H1 (cell line): ENCODE data around the gene URM1. TPM values are rescaled to one million over a fixed set of nuclear protein-coding genes. Genes with fewer than 3 reads are reported as not detected.

ENCODE experiments used
- CTCF ChIA-PET: fragments of 300-600 bp; sonication (Branson Sonifier 250); formaldehyde crosslinking; loops from one replicate; lab custom pipeline; 2021; ENCODE audit not compliant: partially characterized antibody; lab: Charles Lee
- POLR2A ChIA-PET: fragments of 300-600 bp; sonication (Branson Sonifier 250); formaldehyde crosslinking; loops from one replicate; lab custom pipeline; 2021; ENCODE audit warnings: inconsistent platforms; ENCODE audit not compliant: partially characterized antibody; lab: Charles Lee
- DNase-seq, 2 experiments: peaks; one replicate each; pipeline versions ENCODE4 v3.0.0 to v3.0.0-alpha.2; 2010 to 2022; ENCODE audit warnings: low spot score in 2 of 2, low read depth in 1 of 2, mixed read lengths in 1 of 2
- FAIRE-seq: peaks from 2 replicates; lab custom pipeline; 2011; peaks lifted over from hg19 to GRCh38; lab: Jason Lieb, UNC
- H2AFZ ChIP-seq: 2 replicates; pipeline ENCODE4 v1.8.1; 2012; ENCODE audit warnings: low read length, inconsistent platforms
- H2AK5ac ChIP-seq: 2 replicates; pipeline ENCODE4 v1.6.1; 2013; ENCODE audit warnings: low read depth, low read length
- H2BK120ac ChIP-seq: replicated peaks from 2 replicates; pipeline ENCODE3; 2013; ENCODE audit warnings: low read depth, low read length, inconsistent platforms
- H2BK12ac ChIP-seq: 2 replicates; pipeline ENCODE4 v1.6.1; 2013; ENCODE audit warnings: low read depth, low read length
- H2BK15ac ChIP-seq: 2 replicates; pipeline ENCODE4 v1.6.1; 2013; ENCODE audit warnings: low read length
- H2BK20ac ChIP-seq: 2 replicates; pipeline ENCODE4 v1.6.1; 2013; ENCODE audit warnings: low read length
- H2BK5ac ChIP-seq: 2 replicates; pipeline ENCODE4 v1.6.1; 2013; ENCODE audit warnings: low read depth, low read length
- H3K14ac ChIP-seq: 2 replicates; pipeline ENCODE4 v1.6.1; 2013; ENCODE audit warnings: inconsistent platforms; ENCODE audit not compliant: insufficient read length
- H3K18ac ChIP-seq: 2 replicates; pipeline ENCODE4 v1.6.1; 2013; ENCODE audit warnings: low read length; ENCODE audit errors: extremely low read depth
- H3K23ac ChIP-seq: 2 replicates; pipeline ENCODE4 v1.6.1; 2013; ENCODE audit warnings: inconsistent platforms; ENCODE audit not compliant: insufficient read length
- H3K23me2 ChIP-seq: 2 replicates; pipeline ENCODE4 v1.6.1; 2013; ENCODE audit warnings: low read depth, low read length
- H3K27ac ChIP-seq: 2 replicates; pipeline ENCODE4 v1.6.1; 2011; ENCODE audit warnings: low read depth, low read length, inconsistent platforms
- H3K27me3 ChIP-seq, 4 experiments: replicated peaks in 1 of 4; 1 replicate in 1 of 4; 2 replicates in 3 of 4; pipeline versions ENCODE4 v1.6.1 to v1.8.1; 2011 to 2013; ENCODE audit warnings: low read length in 3 of 4, mild to moderate bottlenecking in 3 of 4, inconsistent platforms in 2 of 4, mixed read lengths in 2 of 4, moderate library complexity in 1 of 4; ENCODE audit not compliant: control insufficient read depth in 3 of 4, insufficient read depth in 3 of 4; ENCODE audit errors: extremely low read depth in 1 of 4
- H3K36me3 ChIP-seq, 4 experiments: 2 replicates each; pipeline versions ENCODE4 v1.6.1 to v1.8.1; 2011 to 2013; ENCODE audit warnings: mild to moderate bottlenecking in 4 of 4, low read length in 3 of 4, moderate library complexity in 2 of 4, control low read depth in 1 of 4, inconsistent platforms in 1 of 4; ENCODE audit not compliant: insufficient read depth in 4 of 4, control insufficient read depth in 2 of 4
- H3K4ac ChIP-seq: replicated peaks from 2 replicates; pipeline ENCODE3; 2013; ENCODE audit warnings: low read length, low read depth, mixed read lengths, inconsistent platforms; ENCODE audit not compliant: insufficient read length
- H3K4me1 ChIP-seq, 4 experiments: replicated peaks in 1 of 4; 1 replicate in 1 of 4; 2 replicates in 3 of 4; pipeline versions ENCODE4 v1.6.1 to v1.8.1; 2011 to 2013; ENCODE audit warnings: low read length in 3 of 4, inconsistent platforms in 2 of 4, mixed read lengths in 1 of 4; ENCODE audit not compliant: insufficient read depth in 4 of 4, control insufficient read depth in 3 of 4
- H3K4me2 ChIP-seq, 2 experiments: 2 replicates each; pipeline versions ENCODE4 v1.6.1 to v1.8.1; 2011 to 2013; ENCODE audit warnings: low read depth in 2 of 2, low read length in 2 of 2, control low read depth in 1 of 2, inconsistent platforms in 1 of 2, mild to moderate bottlenecking in 1 of 2; ENCODE audit not compliant: insufficient read depth in 1 of 2
- H3K4me3 ChIP-seq, 4 experiments: fragments of 200-600, 300-600 bp in 1 of 4; sonication (generic), shearing (Covaris generic), sonication (Bioruptor Twin) in 1 of 4; 2 replicates each; pipeline versions ENCODE4 v1.5.1 to v1.8.1; 2011 to 2016; ENCODE audit warnings: low read length in 4 of 4, low read depth in 3 of 4, control low read depth in 2 of 4, inconsistent platforms in 2 of 4, mild to moderate bottlenecking in 2 of 4, mixed read lengths in 1 of 4, moderate library complexity in 1 of 4; ENCODE audit not compliant: insufficient read depth in 2 of 4; ENCODE audit errors: extremely low read depth in 1 of 4
- H3K56ac ChIP-seq: replicated peaks from 2 replicates; pipeline ENCODE3; 2013; ENCODE audit warnings: low read depth, mild to moderate bottlenecking, mixed read lengths, low read length, inconsistent platforms; ENCODE audit not compliant: insufficient read length
- H3K79me1 ChIP-seq: 2 replicates; pipeline ENCODE4 v1.6.1; 2013; ENCODE audit warnings: low read depth, low read length, control low read depth
- H3K79me2 ChIP-seq, 2 experiments: 2 replicates each; pipeline versions ENCODE4 v1.6.1 to v1.8.1; 2012 to 2013; ENCODE audit warnings: low read length in 2 of 2, mild to moderate bottlenecking in 2 of 2, inconsistent platforms in 1 of 2; ENCODE audit not compliant: insufficient read depth in 2 of 2, control insufficient read depth in 1 of 2
- H3K9ac ChIP-seq, 4 experiments: replicated peaks in 1 of 4; 1 replicate in 1 of 4; 2 replicates in 3 of 4; pipeline versions ENCODE4 v1.6.1 to v1.8.1; 2011 to 2013; ENCODE audit warnings: low read depth in 3 of 4, low read length in 3 of 4, control low read depth in 2 of 4, mild to moderate bottlenecking in 2 of 4, moderate library complexity in 2 of 4, inconsistent platforms in 1 of 4; ENCODE audit errors: extremely low read depth in 1 of 4
- H3K9me3 ChIP-seq, 2 experiments: 2 replicates each; pipeline versions ENCODE4 v1.6.1 to v1.8.1; 2012 to 2013; ENCODE audit warnings: mild to moderate bottlenecking in 2 of 2, moderate library complexity in 2 of 2, control low read depth in 1 of 2, inconsistent platforms in 1 of 2, low read depth in 1 of 2, low read length in 1 of 2, mixed read lengths in 1 of 2; ENCODE audit not compliant: insufficient read depth in 2 of 2
- H4K20me1 ChIP-seq, 2 experiments: replicated peaks in 1 of 2; 2 replicates each; pipeline versions ENCODE3 to v1.8.1; 2011 to 2013; ENCODE audit warnings: inconsistent platforms in 2 of 2, low read length in 2 of 2, mild to moderate bottlenecking in 1 of 2; ENCODE audit not compliant: insufficient read depth in 2 of 2, control insufficient read depth in 1 of 2
- H4K5ac ChIP-seq: 2 replicates; pipeline ENCODE4 v1.6.1; 2013; ENCODE audit warnings: low read length, low read depth, mixed read lengths, inconsistent platforms; ENCODE audit not compliant: insufficient read length
- H4K8ac ChIP-seq: 2 replicates; pipeline ENCODE4 v1.8.0; 2013; ENCODE audit warnings: mild to moderate bottlenecking, moderate library complexity, low read length, inconsistent platforms; ENCODE audit not compliant: insufficient read depth; ENCODE audit errors: extremely low read depth
- H4K91ac ChIP-seq: replicated peaks from 2 replicates; pipeline ENCODE3; 2013; ENCODE audit warnings: low read length, mixed read lengths, inconsistent platforms; ENCODE audit not compliant: insufficient read length
- MAFK ChIP-seq: IDR thresholded peaks from 2 replicates; pipeline ENCODE4 v1.6.1; 2012; ENCODE audit warnings: low read depth, mild to moderate bottlenecking, improper control_type of control experiment, low read length
- POLR2A ChIP-seq, 2 experiments: IDR thresholded peaks; 1 replicate in 1 of 2; 2 replicates in 1 of 2; pipeline ENCODE4 v1.6.1; 2011; ENCODE audit warnings: low read depth in 2 of 2, low read length in 2 of 2, mild to moderate bottlenecking in 2 of 2; ENCODE audit errors: control extremely low read depth in 1 of 2
- TAF7 ChIP-seq: optimal IDR thresholded peaks from 2 replicates; pipeline ENCODE3; 2011; ENCODE audit warnings: low read depth, mild to moderate bottlenecking, inconsistent platforms, low read length, moderate library complexity, borderline replicate concordance
- TCF12 ChIP-seq: IDR thresholded peaks from 2 replicates; pipeline ENCODE4 v1.6.1; 2011; ENCODE audit warnings: low read depth, mild to moderate bottlenecking, low read length
- ZNF274 ChIP-seq: IDR thresholded peaks from 2 replicates; pipeline ENCODE4 v1.7.0; 2012; ENCODE audit warnings: low read length, borderline replicate concordance; ENCODE audit errors: extremely low read depth
- WGBS, 2 experiments: shearing (Covaris generic) in 1 of 2; methylation state at CpG; one replicate each; pipeline versions ENCODE4 v1.1.6 to v1.1.7; 2013 to 2015; ENCODE audit warnings: low lambda C conversion rate in 2 of 2, mixed read lengths in 2 of 2, inconsistent platforms in 1 of 2, low coverage in 1 of 2, missing lambda C conversion rate in 1 of 2; ENCODE audit not compliant: insufficient replicate concordance in 2 of 2, insufficient coverage in 1 of 2, insufficient read length in 1 of 2; ENCODE audit errors: extremely low coverage in 1 of 2, missing lambda C conversion rate in 1 of 2; 5-methylcytosine and 5-hydroxymethylcytosine counted together
- polyA plus RNA-seq, 7 experiments: library from polyadenylated mRNA; depleted of rRNA in 3 of 7; stranded (reverse) in 5 of 7; unstranded in 2 of 7; fragments of >200 nt in 5 of 7; fragments of 200-250 nt in 2 of 7; gene quantifications; 1 replicate in 5 of 7; 2 replicates in 1 of 7; 4 replicates in 1 of 7; pipeline versions ENCODE4 v1.2.1 to v1.2.3, GENCODE V29; 2011 to 2013; ENCODE audit warnings: missing spikeins in 2 of 7, mixed read lengths in 2 of 7
- total RNA-seq: library from RNA; stranded (reverse); fragmentation: NEBNext Ultra II Directional; extraction: Animal tissue kit (Norgen Biotek cat#: 25700); gene quantifications from 2 replicates; pipeline ENCODE4 v1.2.1, GENCODE V29; 2021
- TF ChIP-seq, protein P1 (sequence below): IDR thresholded peaks from 2 replicates; pipeline ENCODE4 v1.6.1; 2012; ENCODE audit warnings: low read length, inconsistent platforms

URM1 gene
- total and polyA plus RNA-seq, 2 of the 8 experiments (the other 6 are each of a cell fraction or from before 2014, with no cell fraction given): 58.3 to 62.3 TPM

DNA sequence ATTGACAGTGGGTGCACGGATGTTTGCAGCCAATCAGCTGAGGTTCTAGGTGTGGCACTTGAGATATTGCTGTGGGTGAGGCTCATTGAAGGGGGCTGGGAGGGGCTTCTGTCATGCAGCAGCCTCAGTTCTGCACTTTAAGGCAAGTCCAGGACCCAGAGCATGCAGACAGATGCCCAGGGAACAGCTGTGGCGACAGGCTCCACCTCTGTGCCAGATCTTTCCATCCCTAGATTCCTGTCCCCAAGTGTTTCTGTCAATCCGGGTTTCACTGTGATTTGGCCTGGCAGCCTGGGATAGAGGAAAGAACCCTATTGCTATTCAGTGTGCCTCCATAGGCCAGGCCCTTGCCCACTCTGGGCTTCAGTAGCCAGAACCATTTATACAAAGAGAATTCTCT, 28.7 kb downstream of the URM1 start:
- Histone ChIP-seq H4K8ac (no peak overlapping the region), H2BK12ac (no peak overlapping the region), H3K18ac (no peak overlapping the region), H2BK20ac (no peak overlapping the region), H3K79me1 (no peaks in the 10 kb centered on the region), H2BK120ac (no peak overlapping the region), H4K5ac (no peak overlapping the region), H3K4me1 (peaks cover 0 to 5% (median 3%) of the 10 kb centered on the region in 4 experiments; a peak in 5 of 7 replicates), H3K23me2 (peaks cover 2% of the 10 kb centered on the region; the same call in 1 of the 2 replicates), H3K14ac (no peak overlapping the region), H3K4ac (no peak overlapping the region), H2BK5ac (no peak overlapping the region), H2AFZ (no peak overlapping the region), H2AK5ac (no peak overlapping the region), H3K27me3 (peaks cover 81 to 98% (median 92%) of the 10 kb centered on the region in 4 experiments), H3K36me3 (no peaks in the 10 kb centered on the region), H3K56ac (peak overlapping the region; percentile 25), H3K4me3 (no peak overlapping the region), H3K79me2 (no peaks in the 10 kb centered on the region), H3K23ac (no peak overlapping the region), H3K9ac (no peak overlapping the region), H3K27ac (no peak overlapping the region), H4K91ac (no peak overlapping the region), H2BK15ac (no peak overlapping the region), H4K20me1 (peaks cover 6 to 18% of the 10 kb centered on the region in 2 experiments), H3K9me3 (no peaks in the 10 kb centered on the region), H3K4me2 (no peak overlapping the region)
- no peak for DNase-seq
- no peak for FAIRE-seq
- POLR2A ChIA-PET: interaction anchor here (1.7 kb wide), 1 partner anchor 10 kb away, joined by 5 read pairs; no protein-coding TSS in a partner anchor
- WGBS, 2 experiments: 75% methylated on average over 3 of the region's 3 CpGs; no CpG with 5 or more reads in 1 of the 2 experiments
- CTCF ChIA-PET: interaction anchor here (1.0 to 21.9 kb wide), 4 partner anchors 8 to 35 kb away, joined by 3 to 323 read pairs (median 5); partner anchors contain the start of gene URM1
- no peak for TF ChIP-seq ZNF274
- TF ChIP-seq MAFK: no peak
- TF ChIP-seq POLR2A (IDR thresholded peaks at IDR 0.05; ENCODE audit: control extremely low read depth in 1 of 2, low read depth in 2 of 2, low read length in 2 of 2): no peak
- no peak for TF ChIP-seq TAF7
- TF ChIP-seq TCF12: no peak
- TF ChIP-seq, protein P1, sequence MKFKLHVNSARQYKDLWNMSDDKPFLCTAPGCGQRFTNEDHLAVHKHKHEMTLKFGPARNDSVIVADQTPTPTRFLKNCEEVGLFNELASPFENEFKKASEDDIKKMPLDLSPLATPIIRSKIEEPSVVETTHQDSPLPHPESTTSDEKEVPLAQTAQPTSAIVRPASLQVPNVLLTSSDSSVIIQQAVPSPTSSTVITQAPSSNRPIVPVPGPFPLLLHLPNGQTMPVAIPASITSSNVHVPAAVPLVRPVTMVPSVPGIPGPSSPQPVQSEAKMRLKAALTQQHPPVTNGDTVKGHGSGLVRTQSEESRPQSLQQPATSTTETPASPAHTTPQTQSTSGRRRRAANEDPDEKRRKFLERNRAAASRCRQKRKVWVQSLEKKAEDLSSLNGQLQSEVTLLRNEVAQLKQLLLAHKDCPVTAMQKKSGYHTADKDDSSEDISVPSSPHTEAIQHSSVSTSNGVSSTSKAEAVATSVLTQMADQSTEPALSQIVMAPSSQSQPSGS: no peak
